HepG2 (cell line): ENCODE results near the gene PGAP3. TPM values are rescaled to one million over a fixed set of nuclear protein-coding genes. Genes with fewer than 3 reads are reported as not detected.

ENCODE experiments used
- ATAC-seq: fragments of 200-7000 bp; cut with Tn5 transposase; 3 replicates; pipeline ENCODE4 v1.9.1; 2020; ENCODE audit warnings: mild to moderate bottlenecking, moderate library complexity
- BruUV-seq: library from RNA; stranded (reverse); fragments of 400-500 nt; replicated peaks from 2 replicates; lab custom pipeline; 2021; lab: Mats Ljungman, UMichigan
- CTCF ChIA-PET: fragments of 300-600 bp; formaldehyde crosslinking; extraction: SDS; loops from one replicate; lab custom pipeline; 2021; ENCODE audit warnings: low total read pairs, inconsistent platforms, low intra/inter-chr PET ratio; lab: Yijun Ruan, JAX
- POLR2A ChIA-PET: fragments of 350-600 bp; sonication (Branson Sonifier 250); formaldehyde crosslinking; loops from one replicate; lab custom pipeline; 2020; ENCODE audit warnings: antibody characterized with exemption, inconsistent platforms; lab: Yijun Ruan, JAX
- DNase-seq: peaks from one replicate; pipeline ENCODE4 v3.0.0-alpha.2; 2015; ENCODE audit warnings: low spot score
- FAIRE-seq: peaks from 3 replicates; lab custom pipeline; 2011; peaks lifted over from hg19 to GRCh38; lab: Jason Lieb, UNC
- H2AFZ ChIP-seq: one replicate; pipeline ENCODE4 v1.6.1; 2011; ENCODE audit warnings: low read length, inconsistent platforms
- H3K27ac ChIP-seq: fragments of 300-600 bp; 3 replicates; pipeline ENCODE4 v1.8.0; 2011; ENCODE audit warnings: mixed run types, mild to moderate bottlenecking, mixed read lengths, low read length, inconsistent platforms; ENCODE audit not compliant: insufficient read depth; ENCODE audit errors: extremely low read length
- H3K27me3 ChIP-seq, 2 experiments: fragments of 200-600 bp in 1 of 2; 2 replicates in 1 of 2; 3 replicates in 1 of 2; pipeline versions ENCODE4 v1.6.0 to v1.8.0; 2011; ENCODE audit warnings: low read length in 2 of 2, mild to moderate bottlenecking in 2 of 2, moderate library complexity in 2 of 2, inconsistent platforms in 1 of 2; ENCODE audit not compliant: insufficient read depth in 2 of 2, control insufficient read depth in 1 of 2
- H3K36me3 ChIP-seq, 2 experiments: fragments of 200-600 bp in 1 of 2; replicated peaks in 1 of 2; 2 replicates in 1 of 2; 3 replicates in 1 of 2; pipeline versions ENCODE4 v1.5.1 to v1.8.0; 2011; ENCODE audit warnings: low read length in 2 of 2, inconsistent platforms in 1 of 2; ENCODE audit not compliant: insufficient read depth in 2 of 2, control insufficient read depth in 1 of 2
- H3K4me1 ChIP-seq: 2 replicates; pipeline ENCODE4 v1.5.1; 2012; ENCODE audit warnings: low read length, inconsistent platforms; ENCODE audit not compliant: insufficient read depth
- H3K4me2 ChIP-seq: 2 replicates; pipeline ENCODE4 v1.6.0; 2011; ENCODE audit warnings: low read depth, low read length, inconsistent platforms
- H3K4me3 ChIP-seq, 3 experiments: fragments of 200-600 bp in 1 of 3; sonication (generic), shearing (Covaris generic) in 1 of 3; replicated peaks in 1 of 3; 2 replicates each; pipeline ENCODE4 v1.5.1; 2011 to 2016; ENCODE audit warnings: low read length in 3 of 3, inconsistent platforms in 2 of 3, low read depth in 2 of 3, mild to moderate bottlenecking in 2 of 3, control low read depth in 1 of 3, mixed read lengths in 1 of 3; ENCODE audit not compliant: insufficient read depth in 1 of 3
- H3K79me2 ChIP-seq: one replicate; pipeline ENCODE4 v1.6.1; 2011; ENCODE audit warnings: low read length, inconsistent platforms; ENCODE audit not compliant: insufficient read depth
- H3K9ac ChIP-seq: 2 replicates; pipeline ENCODE4 v1.6.0; 2011; ENCODE audit warnings: mild to moderate bottlenecking, low read depth, low read length, inconsistent platforms; ENCODE audit not compliant: insufficient read depth
- H3K9me3 ChIP-seq: 2 replicates; pipeline ENCODE4 v1.5.1; 2012; ENCODE audit warnings: mild to moderate bottlenecking, low read length
- H4K20me1 ChIP-seq: 2 replicates; pipeline ENCODE4 v1.6.0; 2011; ENCODE audit warnings: inconsistent platforms, mild to moderate bottlenecking, low read length, moderate library complexity; ENCODE audit not compliant: insufficient read depth
- AGO2 ChIP-seq: fragments of 200-400 bp; formaldehyde crosslinking; optimal IDR thresholded peaks from 2 replicates; pipeline ENCODE3; 2017; ENCODE audit warnings: mild to moderate bottlenecking, low read depth, low read length, moderate library complexity
- BCL6 ChIP-seq: IDR thresholded peaks from 2 replicates; pipeline ENCODE4 v1.6.1; 2016; ENCODE audit warnings: missing genetic modification reagents, missing compliant biosample characterization
- CENPBD1 ChIP-seq: sonication (generic); formaldehyde crosslinking; IDR thresholded peaks from 2 replicates; pipeline ENCODE4 v1.8.0; 2022; ENCODE audit warnings: missing genetic modification reagents, low read depth, mild to moderate bottlenecking, borderline replicate concordance
- CTCF ChIP-seq: sonication (generic); formaldehyde crosslinking; IDR thresholded peaks from 2 replicates; pipeline ENCODE4 v1.5.0; 2020; ENCODE audit warnings: mild to moderate bottlenecking, missing genetic modification reagents, moderate library complexity
- IRF1 ChIP-seq: sonication (generic); formaldehyde crosslinking; IDR thresholded peaks from 2 replicates; pipeline ENCODE4 v1.4.0; 2020; ENCODE audit warnings: low read depth, mild to moderate bottlenecking, missing genetic modification reagents
- KAT2B ChIP-seq: fragments of 150-350 bp; IDR thresholded peaks from 2 replicates; pipeline ENCODE4 v1.6.1; 2014; ENCODE audit warnings: low read depth, low read length, borderline replicate concordance
- KDM2A ChIP-seq: sonication (generic); formaldehyde crosslinking; IDR thresholded peaks from 2 replicates; pipeline ENCODE4 v1.4.0; 2020; ENCODE audit warnings: low read depth, missing genetic modification reagents, borderline replicate concordance
- KLF12 ChIP-seq: sonication (generic); formaldehyde crosslinking; IDR thresholded peaks from 2 replicates; pipeline ENCODE4 v1.4.0; 2020; ENCODE audit warnings: missing genetic modification reagents, borderline replicate concordance
- SOX5 ChIP-seq: IDR thresholded peaks from 2 replicates; pipeline ENCODE4 v1.6.1; 2016; ENCODE audit warnings: borderline replicate concordance
- SYNCRIP ChIP-seq: fragments of 200-400 bp; formaldehyde crosslinking; IDR thresholded peaks from 2 replicates; pipeline ENCODE4 v1.6.1; 2018; ENCODE audit warnings: mild to moderate bottlenecking, low read depth, low read length; ENCODE audit not compliant: insufficient read depth
- ZNF484 ChIP-seq: sonication (generic); formaldehyde crosslinking; IDR thresholded peaks from 2 replicates; pipeline ENCODE4 v1.5.1; 2020; ENCODE audit warnings: mild to moderate bottlenecking, low read depth, missing genetic modification reagents, borderline replicate concordance
- ZNF629 ChIP-seq: sonication (generic); formaldehyde crosslinking; conservative IDR thresholded peaks from 2 replicates; pipeline ENCODE4 v1.5.0; 2020; ENCODE audit warnings: missing genetic modification reagents
- ZNF772 ChIP-seq: sonication (generic); formaldehyde crosslinking; IDR thresholded peaks from 2 replicates; pipeline ENCODE4 v1.5.0; 2020; ENCODE audit warnings: mild to moderate bottlenecking, missing genetic modification reagents
- ZNF775 ChIP-seq: sonication (generic); formaldehyde crosslinking; IDR thresholded peaks from 2 replicates; pipeline ENCODE4 v1.4.0; 2020; ENCODE audit warnings: missing genetic modification reagents, mild to moderate bottlenecking, moderate library complexity, borderline replicate concordance
- WGBS: methylation state at CpG from one replicate; pipeline ENCODE4 v1.1.6; 2017; ENCODE audit warnings: low lambda C conversion rate; 5-methylcytosine and 5-hydroxymethylcytosine counted together
- in situ Hi-C: cut with HindIII; loops from 2 replicates; pipeline ENCODE4 v1.10.0; 2017; ENCODE audit warnings: low pct_unique_long_range_greater_than_20kb; ENCODE audit not compliant: extremely low pct_ligation_motif_present
- intact Hi-C: fragments of 100-400 bp; cut with micrococcal nuclease; formaldehyde crosslinking; loops from one replicate; pipeline ENCODE4 v1.10.0; 2022; ENCODE audit not compliant: unreplicated experiment
- polyA plus RNA-seq, 8 experiments: library from polyadenylated mRNA; depleted of rRNA in 3 of 8; stranded (reverse) in 7 of 8; unstranded in 1 of 8; fragments of >200 nt; fragmentation: Illumina TruSeq in 4 of 8; extraction: Trizol in 4 of 8; gene quantifications; 2 replicates each; pipeline versions ENCODE4 v1.2.1 to v1.2.3, GENCODE V29; 2011 to 2016; ENCODE audit warnings: low read depth in 4 of 8, missing spikeins in 1 of 8, mixed read lengths in 1 of 8; ENCODE audit not compliant: insufficient read depth in 1 of 8
- total RNA-seq, 5 experiments: library from RNA; depleted of rRNA; stranded (reverse); fragments of >200 nt; fragmentation: Illumina TruSeq; extraction: Trizol; gene quantifications; 2 replicates each; pipeline ENCODE4 v1.2.3, GENCODE V29; 2016; ENCODE audit warnings: low read depth in 1 of 5

The PGAP3 gene
- total and polyA plus RNA-seq, 2 of the 13 experiments (the other 11 are each of a cell fraction or from before 2014, with no cell fraction given) = 11.9 to 14.6 TPM

- TF ChIP-seq CTCF (peak; percentile 3), AGO2 (peak; percentile 35), CENPBD1 (CRISPR knock-in tag) (no peak), KDM2A (CRISPR knock-in tag) (peak; percentile 30; the same call in 1 of the 2 replicates), KAT2B (no peak), SYNCRIP (no peak)
- TF ChIP-seq, all 625 proteins: peak for 10
Measured at GRCh38 chr17:39665642-39666224, 22.1 kb downstream of the PGAP3 start (continued).

- FAIRE-seq = no peak
- Histone ChIP-seq H3K4me3 (peak within 1 kb of the TSS in 1 of 3 experiments; percentile 45; a peak in 1 of 6 replicates), H3K9me3 (no peaks in the 10 kb centered on the region), H2AFZ (no peak within 1 kb of the TSS), H3K4me2 (peak within 1 kb of the TSS; percentile 59), H3K4me1 (peaks cover 55% of the 10 kb centered on the region), H3K27me3 (peaks cover 5 to 34% of the 10 kb centered on the region in 2 experiments), H3K79me2 (no peaks in the 10 kb centered on the region), H3K36me3 (peaks cover 10 to 12% of the 10 kb centered on the region in 2 experiments; a peak in 4 of 5 replicates), H3K9ac (no peak within 1 kb of the TSS), H3K27ac (no peak within 1 kb of the TSS), H4K20me1 (no peaks in the 10 kb centered on the region)
- intact Hi-C loops (no loop called here), in situ Hi-C loops (no loop called here)
- WGBS = 26% methylated on average over 15 of the region's 15 CpGs
- POLR2A ChIA-PET = interaction anchor here (0.7 to 4.1 kb wide), 4 partner anchors 10 to 35 kb away, joined by 3 to 25 read pairs (median 6); partner anchors contain the start of gene ERBB2
- ATAC-seq = peak; percentile 5
- BruUV-seq = no TSS peak
- CTCF ChIA-PET = interaction anchor here (3.6 kb wide), 1 partner anchor 42 kb away, joined by 22 read pairs; no protein-coding TSS in a partner anchor
- no peak for DNase-seq
- no peak for TF ChIP-seq ZNF775
- TF ChIP-seq ZNF772 = 0 out of 2 replicates have a peak, but pooled peaks have one; percentile 21
- 0 out of 2 replicates have a peak, but pooled peaks have one; percentile 27 for TF ChIP-seq KLF12 (CRISPR knock-in tag)
- 0 out of 2 replicates have a peak, but pooled peaks have one; percentile 9 for TF ChIP-seq ZNF629 (CRISPR knock-in tag)
- TF ChIP-seq ZNF484 (CRISPR knock-in tag) = no peak
- TF ChIP-seq IRF1 (CRISPR knock-in tag) = no peak
- TF ChIP-seq BCL6 = no peak
- TF ChIP-seq SOX5 (CRISPR knock-in tag) = no peak
Measured at GRCh38 chr17:39664581-39665561, 23.0 kb downstream of the PGAP3 start, which contains the start of gene TCAP. TCAP (plus strand) TSS chr17:39665349; CDS start chr17:39665360, 11 bp downstream.
